Activated gamma-delta T cell treated with Interleukin-2 at 50 U/mL for 16 hours (primary cell): Measurements from ENCODE around the gene S1PR1.

Experiments
- DNase-seq: peaks from one replicate; pipeline ENCODE4 v3.0.0-alpha.2; 2020

Gene S1PR1

DNA sequence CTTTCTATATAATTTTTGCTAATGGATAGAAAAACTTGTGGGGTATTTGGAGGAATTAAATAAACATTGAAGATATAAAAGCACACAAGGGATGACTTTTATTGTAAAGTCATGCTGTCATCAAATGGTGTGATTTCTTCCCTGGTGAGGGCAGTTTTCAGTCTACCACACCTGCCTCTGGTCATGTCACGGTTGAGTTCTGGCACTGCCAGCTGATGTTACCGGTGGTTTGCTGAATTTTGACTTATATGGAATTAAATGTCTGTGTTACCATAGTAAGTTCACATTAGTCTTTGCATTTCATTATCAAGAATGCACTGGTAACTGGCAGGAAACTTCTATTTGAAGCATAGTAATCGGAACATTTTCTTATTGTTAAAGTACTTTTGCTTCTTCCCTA lies 13.4 kb downstream of the S1PR1 start:
- no peak for DNase-seq

DNA sequence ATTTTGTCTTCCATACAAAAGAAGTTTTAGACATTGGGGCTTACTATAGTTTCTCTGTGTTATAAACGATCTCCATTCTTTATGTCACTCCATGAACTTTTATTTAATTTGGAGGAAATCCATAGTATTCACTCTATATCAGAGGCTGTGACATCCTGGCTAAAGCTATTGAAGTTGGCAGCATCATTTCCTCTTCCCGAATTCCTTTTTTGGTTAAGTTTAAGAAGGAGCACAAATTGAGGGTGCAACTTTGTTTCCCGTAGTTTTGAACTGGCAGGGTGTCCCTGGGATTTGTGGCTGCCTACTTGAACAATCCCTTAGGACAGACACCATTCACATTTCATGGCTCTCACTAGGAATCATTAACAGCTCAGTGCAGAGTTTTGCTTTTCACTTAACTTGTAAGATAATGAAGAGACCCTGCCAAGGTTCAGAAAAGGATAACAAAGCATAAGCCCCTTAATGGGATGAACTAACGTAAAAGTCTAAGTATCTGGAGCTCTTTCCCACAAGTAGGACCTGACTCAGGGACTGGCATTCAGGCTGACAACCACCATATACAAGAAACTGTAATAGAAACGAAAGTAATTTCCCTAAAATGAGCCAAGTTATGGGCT lies 13.9 kb downstream of the S1PR1 start:
- no peak for DNase-seq

DNA sequence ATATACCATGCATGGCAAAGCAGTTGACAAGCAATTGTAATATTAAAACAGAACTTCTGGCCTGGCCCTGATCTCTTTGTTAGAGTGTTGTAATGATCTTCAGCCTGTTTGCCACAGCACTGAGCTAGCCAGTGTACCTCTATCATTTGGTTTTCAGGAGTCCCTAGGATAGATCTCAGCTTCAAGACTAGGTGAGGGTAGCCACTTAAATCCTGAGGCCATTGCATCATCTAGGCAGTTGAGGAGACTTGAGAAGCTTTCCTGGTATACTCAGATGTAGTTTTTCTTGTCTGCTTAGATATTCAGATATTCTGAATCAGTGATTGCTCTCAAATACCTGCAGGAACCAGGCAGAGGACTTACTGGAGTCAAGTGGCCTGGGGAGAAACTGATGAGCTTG lies 14.7 kb downstream of the S1PR1 start:
- no peak for DNase-seq

DNA sequence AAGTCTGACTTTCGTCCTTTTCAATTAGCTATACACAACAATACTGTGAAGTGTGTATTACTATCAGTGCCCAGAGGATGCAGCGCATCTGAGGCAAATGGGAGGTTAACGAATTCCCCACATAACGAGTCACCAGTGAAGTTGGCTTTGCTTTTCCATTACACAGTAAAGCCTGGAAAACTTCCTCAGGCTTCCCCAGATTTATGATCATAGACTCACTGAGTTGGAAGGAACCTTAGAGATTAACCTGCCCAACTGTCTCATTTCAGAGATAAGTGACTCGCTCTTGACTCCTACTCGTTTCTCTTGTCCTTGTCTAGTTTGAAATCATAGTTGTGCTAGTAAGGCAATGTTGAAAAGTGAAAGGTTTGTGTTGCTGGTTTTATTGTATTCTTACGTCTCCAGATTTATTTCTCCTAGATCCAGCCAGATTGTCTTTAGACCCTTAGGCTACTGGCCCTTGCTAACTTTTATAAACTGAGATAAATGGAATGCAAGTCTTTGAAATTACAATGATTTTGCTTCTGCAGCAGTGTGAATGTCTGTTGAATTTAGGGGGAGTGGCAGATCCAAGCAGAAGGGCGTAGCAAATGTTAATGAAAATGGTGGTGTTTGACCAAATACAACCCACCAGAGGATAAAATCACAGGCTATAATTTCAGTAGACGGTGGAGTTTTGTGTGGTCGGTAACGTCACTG lies 17.3 kb downstream of the S1PR1 start:
- no peak for DNase-seq

DNA sequence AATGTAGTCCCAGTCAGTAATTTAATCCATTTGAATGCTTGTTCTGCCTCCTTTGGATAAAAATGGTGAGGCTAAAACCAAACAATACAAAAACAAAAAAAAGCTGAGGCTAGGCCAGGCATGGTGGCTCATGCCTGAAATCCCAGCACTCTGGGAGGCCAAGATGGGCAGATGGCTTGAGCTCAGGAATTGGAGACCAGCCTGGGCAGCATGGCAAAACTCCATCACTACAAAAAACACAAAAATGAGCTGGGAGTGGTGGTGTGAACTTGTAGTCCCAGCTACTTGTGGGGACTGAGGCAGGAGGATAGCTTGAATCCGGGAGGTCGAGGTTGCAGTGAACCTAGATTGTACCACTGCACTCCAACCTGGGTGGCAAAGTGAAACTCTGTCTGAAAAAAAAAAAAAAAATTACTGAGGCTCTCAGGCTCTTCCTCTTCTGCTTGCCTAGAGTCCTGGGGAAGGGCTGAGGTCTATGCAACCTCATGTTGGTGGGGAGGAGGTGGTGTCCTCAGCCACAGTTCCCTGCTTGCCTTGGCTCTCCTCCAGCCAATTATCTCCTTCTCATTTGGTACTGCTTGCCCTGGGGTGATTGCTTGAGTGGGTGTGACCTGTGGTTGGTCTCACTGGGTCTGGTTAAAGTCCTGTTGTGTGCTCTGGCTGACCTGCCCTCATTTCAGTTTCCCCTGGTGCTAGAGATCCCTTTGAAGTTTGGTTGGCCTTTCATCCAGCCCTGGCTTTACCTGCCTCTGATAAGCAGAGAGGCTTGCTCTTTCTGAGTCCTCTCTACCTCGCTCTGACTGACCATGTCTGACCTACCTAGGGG lies 20.9 kb downstream of the S1PR1 start:
- DNase-seq = peak; percentile 30

- DNase-seq = no peak
Observed at GRCh38 chr1:101259744-101260148, 22.9 kb downstream of the S1PR1 start.

DNA sequence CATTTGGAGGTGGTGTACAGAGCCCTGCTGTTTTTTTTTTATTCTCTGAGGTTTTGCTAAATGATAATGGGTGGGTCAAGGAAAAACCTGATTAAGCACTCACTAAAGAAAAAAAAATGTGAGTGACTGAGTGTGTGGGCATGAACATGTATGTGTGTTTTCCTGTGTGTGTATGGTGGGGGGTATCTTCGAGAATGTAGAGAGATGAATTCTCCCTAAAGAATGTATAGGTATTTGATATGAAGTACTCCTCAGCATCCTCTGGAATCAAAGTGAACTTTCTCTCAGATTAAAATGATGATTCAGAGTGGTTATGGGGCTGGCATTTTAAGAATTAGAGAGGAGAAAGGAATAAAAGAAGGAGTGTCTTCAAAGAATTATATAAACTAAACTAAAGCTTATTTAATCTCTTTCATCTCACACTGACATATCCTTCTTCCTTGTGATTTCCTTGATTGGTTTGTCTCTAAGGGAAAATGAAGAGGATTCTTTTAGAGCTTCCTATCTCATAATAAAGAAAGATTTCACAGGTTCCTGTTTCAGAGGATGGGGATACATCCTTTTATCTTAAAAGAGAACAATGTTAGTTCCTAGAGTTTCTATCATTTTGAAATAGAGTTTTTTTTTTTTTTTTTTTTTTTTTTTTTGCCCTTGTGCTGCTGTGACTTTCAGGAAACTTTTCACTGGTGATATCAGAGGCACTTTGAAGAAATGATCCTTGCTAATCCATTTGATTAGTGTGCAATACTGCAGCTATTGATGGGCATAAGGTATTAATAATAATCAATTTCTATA lies 23.9 kb downstream of the S1PR1 start:
- DNase-seq = no peak

- no peak for DNase-seq
Observed at GRCh38 chr1:101261623-101262022, 24.8 kb downstream of the S1PR1 start.

DNA sequence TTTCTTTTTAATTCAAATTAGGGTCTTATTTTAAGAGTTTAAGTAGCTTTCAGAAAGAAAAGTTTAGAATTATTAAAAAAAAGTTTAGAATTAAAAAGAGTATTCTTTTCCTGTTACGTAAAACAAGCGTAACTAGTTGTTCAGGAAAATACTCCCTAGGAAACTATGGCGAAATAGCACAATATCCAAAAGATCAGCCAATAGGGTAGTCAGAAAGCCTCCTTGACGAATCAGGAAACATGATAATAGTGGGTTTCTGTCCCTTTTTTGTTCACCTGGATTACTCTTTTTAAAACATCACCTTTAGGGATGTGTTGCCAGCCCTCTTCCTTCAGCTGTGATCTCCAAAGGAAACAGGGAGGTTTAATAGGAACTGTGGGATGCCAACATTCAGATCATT lies 25.2 kb downstream of the S1PR1 start:
- no peak for DNase-seq

DNA sequence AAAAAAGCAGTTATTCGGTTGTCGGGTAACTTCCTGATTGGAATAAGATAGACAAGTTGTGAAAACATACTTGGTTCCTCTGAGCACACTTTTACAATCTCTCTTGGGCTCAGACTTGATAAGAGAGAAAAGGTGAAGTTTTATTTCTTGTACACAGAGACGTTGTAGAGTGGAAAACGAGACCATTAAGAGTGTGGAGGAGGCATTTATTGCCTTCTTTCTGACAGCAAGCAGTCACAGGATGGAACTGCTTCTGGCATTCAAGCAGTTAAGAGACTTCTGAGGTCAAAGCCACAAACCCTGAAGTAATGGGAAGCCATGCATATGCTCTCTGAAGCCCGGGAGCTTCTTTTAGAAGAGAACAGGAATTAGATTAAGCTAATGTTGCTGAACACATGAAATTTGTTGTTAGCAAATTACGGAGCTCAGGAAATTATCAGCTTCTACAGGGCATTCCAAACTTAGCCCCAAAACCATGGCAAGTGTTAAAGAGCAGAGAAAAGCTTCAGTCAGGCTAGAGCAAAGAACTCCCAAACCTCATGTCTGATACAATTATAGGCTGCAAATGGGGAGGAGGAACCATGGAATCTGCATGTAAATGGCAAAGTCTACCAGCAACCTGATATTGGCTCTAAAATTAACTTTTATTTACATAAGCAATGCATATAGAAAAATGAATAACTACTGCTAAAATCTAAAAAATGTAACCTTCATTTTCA lies 26.0 kb downstream of the S1PR1 start:
- DNase-seq = no peak

DNA sequence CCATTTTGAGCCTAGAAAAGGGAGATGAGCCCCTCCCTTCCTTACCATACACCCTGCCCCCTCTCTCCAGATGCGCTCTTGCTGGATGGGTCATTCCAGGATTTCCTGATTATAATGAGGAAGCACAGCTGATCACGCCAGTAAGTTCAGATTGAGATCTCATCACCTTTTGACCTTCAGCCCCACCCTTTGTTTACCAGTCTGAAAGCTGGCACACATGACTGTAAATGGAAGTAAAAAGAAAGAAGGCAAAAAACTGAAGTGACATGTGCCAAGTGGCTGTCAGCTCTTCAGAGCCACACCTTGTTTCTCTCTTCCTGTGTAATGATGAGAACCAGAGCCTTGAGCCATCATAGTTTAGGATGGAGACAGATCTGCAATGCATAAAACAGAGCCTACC lies 27.9 kb downstream of the S1PR1 start:
- DNase-seq = no peak

DNA sequence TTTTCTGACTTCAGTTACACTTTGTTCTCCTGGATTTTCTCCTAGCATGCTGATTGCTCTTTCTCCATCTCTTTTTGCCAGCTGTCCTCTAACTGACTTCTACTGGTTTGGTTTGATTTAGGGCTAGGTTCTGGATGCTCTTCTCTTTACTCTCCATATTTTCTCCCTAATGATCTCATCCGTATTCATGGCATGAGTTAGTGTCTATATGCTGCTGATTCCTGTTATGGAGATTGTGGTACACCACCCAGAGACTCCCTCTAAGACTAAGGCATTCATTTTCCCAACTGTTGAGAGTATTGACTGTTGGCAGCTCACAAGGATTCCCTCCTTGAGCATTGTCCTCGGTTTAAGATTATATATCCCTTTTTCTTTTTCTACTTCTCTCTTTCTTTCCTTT lies 28.9 kb downstream of the S1PR1 start:
- no peak for DNase-seq

GRCh38 chr1:101267082-101267481 lies 30.3 kb downstream of the S1PR1 start:
- DNase-seq = no peak

GRCh38 chr1:101268893-101269292 lies 32.1 kb downstream of the S1PR1 start:
- no peak for DNase-seq

GRCh38 chr1:101275672-101276071 lies 38.9 kb downstream of the S1PR1 start:
- DNase-seq = no peak

- DNase-seq = no peak
Observed at GRCh38 chr1:101276818-101277217, 40.0 kb downstream of the S1PR1 start.

GRCh38 chr1:101278238-101278637 lies 41.4 kb downstream of the S1PR1 start:
- no peak for DNase-seq

- DNase-seq = no peak
Observed at GRCh38 chr1:101278845-101279244, 42.0 kb downstream of the S1PR1 start.

DNA sequence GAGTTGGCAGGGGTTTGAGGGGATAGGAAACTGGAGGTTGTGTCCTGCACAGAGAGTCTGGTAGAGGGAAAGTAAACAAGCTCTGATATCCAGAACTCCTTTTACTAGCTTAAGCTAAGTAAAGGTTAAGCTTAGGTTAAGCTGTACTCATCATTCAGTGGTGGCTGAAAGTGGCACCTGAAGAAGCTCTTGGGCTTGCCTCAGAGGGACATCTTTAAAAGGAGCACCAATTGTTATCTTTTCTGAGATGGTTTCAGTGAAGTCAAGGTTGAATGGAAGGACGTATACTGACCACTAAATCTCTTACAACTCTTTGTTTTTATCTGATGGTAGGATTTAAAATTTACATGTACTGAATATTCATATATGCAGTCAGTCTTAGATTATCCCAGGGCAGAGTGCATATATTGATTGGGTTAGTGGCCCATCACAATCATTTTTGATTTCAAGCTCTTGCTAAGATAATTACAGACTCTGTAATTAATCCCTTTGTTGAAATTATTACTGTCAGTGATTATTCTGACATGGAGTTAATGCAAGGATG lies 43.3 kb downstream of the S1PR1 start:
- no peak for DNase-seq

- no peak for DNase-seq
Observed at GRCh38 chr1:101280942-101281654, 44.3 kb downstream of the S1PR1 start.

DNA sequence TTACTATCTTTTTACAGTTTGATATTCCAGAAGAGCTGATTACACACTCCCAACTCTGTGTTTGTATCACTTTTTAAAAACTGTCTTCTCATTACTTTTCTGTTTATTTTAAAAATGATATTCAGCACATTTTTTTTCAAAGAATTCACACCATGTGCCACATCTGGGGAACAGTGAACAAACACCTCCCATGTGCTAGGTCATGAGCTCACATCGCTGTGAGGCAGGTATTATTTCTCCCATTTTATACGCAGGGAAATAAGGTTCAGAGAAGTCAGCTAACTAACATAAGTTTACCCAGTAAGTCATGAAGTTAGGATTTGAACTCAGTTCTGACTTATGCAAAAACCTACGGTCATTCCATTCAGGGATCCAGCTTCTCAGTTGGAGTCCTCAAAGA lies 44.9 kb downstream of the S1PR1 start:
- DNase-seq = no peak
